IMR-90 (cell line): ENCODE data around the gene PTPMT1. TPM values are rescaled to one million over a fixed set of nuclear protein-coding genes. Genes with fewer than 3 reads are reported as not detected.

Experiments used
- ATAC-seq: fragments of 200-7000 bp; cut with Tn5 transposase; 2 replicates; pipeline ENCODE4 v1.9.1; 2020; ENCODE audit warnings: low read depth, mild to moderate bottlenecking, moderate library complexity
- BruUV-seq: library from RNA; stranded (reverse); fragments of 400-500 nt; replicated peaks from 2 replicates; lab custom pipeline; 2021; lab: Mats Ljungman, UMichigan
- CTCF ChIA-PET: fragments of 300-600 bp; formaldehyde crosslinking; extraction: SDS; loops from one replicate; lab custom pipeline; 2021; ENCODE audit warnings: antibody characterized with exemption; lab: Yijun Ruan, JAX
- POLR2A ChIA-PET: fragments of 300-600 bp; sonication (Branson Sonifier 250); formaldehyde crosslinking; loops from one replicate; lab custom pipeline; 2022; ENCODE audit warnings: antibody characterized with exemption; ENCODE audit not compliant: unreplicated experiment; lab: Charles Lee
- DNase-seq: peaks from one replicate; pipeline ENCODE4 v3.0.0; 2013
- H2AFZ ChIP-seq: replicated peaks from 2 replicates; pipeline ENCODE3; 2013; ENCODE audit warnings: low read length, mild to moderate bottlenecking; ENCODE audit not compliant: poor library complexity
- H2AK5ac ChIP-seq: 2 replicates; pipeline ENCODE4 v1.6.1; 2013; ENCODE audit warnings: low read depth, low read length, inconsistent platforms
- H2AK9ac ChIP-seq: replicated peaks from 2 replicates; pipeline ENCODE3; 2013; ENCODE audit warnings: mild to moderate bottlenecking, low read depth, low read length, moderate library complexity; ENCODE audit not compliant: poor library complexity
- H2BK120ac ChIP-seq: 2 replicates; pipeline ENCODE4 v1.6.1; 2013; ENCODE audit warnings: low read depth, low read length, inconsistent platforms
- H2BK15ac ChIP-seq: 3 replicates; pipeline ENCODE4 v1.6.1; 2013; ENCODE audit warnings: low read depth, low read length, inconsistent platforms
- H2BK20ac ChIP-seq: 2 replicates; pipeline ENCODE4 v1.6.1; 2013; ENCODE audit warnings: low read depth, mild to moderate bottlenecking, inconsistent platforms, low read length, moderate library complexity
- H2BK5ac ChIP-seq: 2 replicates; pipeline ENCODE4 v1.6.1; 2013; ENCODE audit warnings: mild to moderate bottlenecking, low read depth, low read length, inconsistent platforms; ENCODE audit not compliant: poor library complexity, severe bottlenecking
- H3K14ac ChIP-seq: replicated peaks from 2 replicates; pipeline ENCODE4 v1.6.1; 2013; ENCODE audit warnings: low read depth, low read length, inconsistent platforms
- H3K18ac ChIP-seq: 2 replicates; pipeline ENCODE4 v1.6.1; 2013; ENCODE audit warnings: low read depth, low read length, control low read depth
- H3K23ac ChIP-seq: 2 replicates; pipeline ENCODE4 v1.6.1; 2013; ENCODE audit warnings: low read depth, low read length, inconsistent platforms
- H3K27ac ChIP-seq: 2 replicates; pipeline ENCODE4 v1.5.1; 2013; ENCODE audit warnings: mild to moderate bottlenecking, control low read depth, low read length; ENCODE audit not compliant: insufficient read depth
- H3K27me3 ChIP-seq: 2 replicates; pipeline ENCODE4 v1.6.1; 2013; ENCODE audit warnings: low read length; ENCODE audit not compliant: control insufficient read depth, insufficient read depth
- H3K36me3 ChIP-seq: 2 replicates; pipeline ENCODE4 v1.6.1; 2013; ENCODE audit warnings: low read length, mixed read lengths; ENCODE audit not compliant: control insufficient read depth, insufficient read depth
- H3K4ac ChIP-seq: 2 replicates; pipeline ENCODE4 v1.6.1; 2013; ENCODE audit warnings: low read depth, low read length, inconsistent platforms
- H3K4me1 ChIP-seq: 2 replicates; pipeline ENCODE4 v1.6.1; 2013; ENCODE audit warnings: low read length, mixed read lengths; ENCODE audit not compliant: control insufficient read depth, insufficient read depth
- H3K4me2 ChIP-seq: 2 replicates; pipeline ENCODE4 v1.6.1; 2013; ENCODE audit warnings: low read depth, mild to moderate bottlenecking, control low read depth, low read length, moderate library complexity
- H3K4me3 ChIP-seq: 2 replicates; pipeline ENCODE4 v1.5.1; 2013; ENCODE audit warnings: low read depth, mild to moderate bottlenecking, control low read depth, low read length, moderate library complexity; ENCODE audit not compliant: insufficient read depth
- H3K56ac ChIP-seq: 2 replicates; pipeline ENCODE4 v1.6.1; 2013; ENCODE audit warnings: low read length, inconsistent platforms; ENCODE audit not compliant: insufficient read depth; ENCODE audit errors: extremely low read depth
- H3K79me1 ChIP-seq, 2 experiments: 2 replicates each; pipeline ENCODE4 v1.6.1; 2013; ENCODE audit warnings: low read length in 2 of 2, inconsistent platforms in 1 of 2, low read depth in 1 of 2
- H3K9ac ChIP-seq: 2 replicates; pipeline ENCODE4 v1.6.1; 2013; ENCODE audit warnings: low read depth, low read length, control low read depth
- H3K9me1 ChIP-seq: 2 replicates; pipeline ENCODE4 v1.6.1; 2013; ENCODE audit warnings: low read length, inconsistent platforms; ENCODE audit not compliant: insufficient read depth
- H3K9me3 ChIP-seq: 2 replicates; pipeline ENCODE4 v1.6.1; 2013; ENCODE audit warnings: low read length; ENCODE audit not compliant: control insufficient read depth, insufficient read depth
- H4K20me1 ChIP-seq: 2 replicates; pipeline ENCODE4 v1.6.1; 2013; ENCODE audit warnings: low read length, inconsistent platforms; ENCODE audit not compliant: insufficient read depth
- H4K5ac ChIP-seq: 2 replicates; pipeline ENCODE4 v1.6.1; 2013; ENCODE audit warnings: mild to moderate bottlenecking, low read depth, low read length, control low read depth
- H4K8ac ChIP-seq, 2 experiments: 2 replicates each; pipeline ENCODE4 v1.6.1; 2013; ENCODE audit warnings: low read depth in 2 of 2, low read length in 2 of 2, control low read depth in 1 of 2, inconsistent platforms in 1 of 2
- H4K91ac ChIP-seq: 2 replicates; pipeline ENCODE4 v1.6.1; 2013; ENCODE audit warnings: low read depth, low read length, inconsistent platforms; ENCODE audit not compliant: insufficient read depth
- BHLHE40 ChIP-seq: fragments of 150-350 bp; IDR thresholded peaks from 2 replicates; pipeline ENCODE4 v1.6.1; 2016; ENCODE audit warnings: mild to moderate bottlenecking, low read depth, low read length
- CEBPB ChIP-seq: IDR thresholded peaks from 2 replicates; pipeline ENCODE4 v1.6.1; 2012; ENCODE audit warnings: low read depth, low read length, improper control_type of control experiment
- CHD1 ChIP-seq: IDR thresholded peaks from 2 replicates; pipeline ENCODE4 v1.6.1; 2012; ENCODE audit warnings: low read depth, low read length, improper control_type of control experiment
- ELK1 ChIP-seq: fragments of 150-350 bp; IDR thresholded peaks from 2 replicates; pipeline ENCODE4 v1.6.1; 2016; ENCODE audit warnings: low read depth, mild to moderate bottlenecking, low read length, moderate library complexity, borderline replicate concordance
- FOS ChIP-seq: fragments of 150-350 bp; IDR thresholded peaks from 2 replicates; pipeline ENCODE4 v1.6.1; 2016; ENCODE audit warnings: low read depth, low read length
- MAFK ChIP-seq: IDR thresholded peaks from 2 replicates; pipeline ENCODE4 v1.6.1; 2012; ENCODE audit warnings: low read depth, low read length, improper control_type of control experiment
- MAZ ChIP-seq: IDR thresholded peaks from 2 replicates; pipeline ENCODE4 v1.6.1; 2012; ENCODE audit warnings: low read depth, mild to moderate bottlenecking, low read length, improper control_type of control experiment, moderate library complexity, borderline replicate concordance
- MXI1 ChIP-seq: IDR thresholded peaks from 2 replicates; pipeline ENCODE4 v1.6.1; 2012; ENCODE audit warnings: low read depth, mild to moderate bottlenecking, low read length, moderate library complexity, borderline replicate concordance
- NFE2L2 ChIP-seq: fragments of 150-350 bp; IDR thresholded peaks from 2 replicates; pipeline ENCODE4 v1.6.1; 2016; ENCODE audit warnings: low read depth, mild to moderate bottlenecking, low read length
- POLR2A ChIP-seq: IDR thresholded peaks from 2 replicates; pipeline ENCODE4 v1.6.1; 2012; ENCODE audit warnings: mild to moderate bottlenecking, low read depth, low read length
- RAD21 ChIP-seq: IDR thresholded peaks from 2 replicates; pipeline ENCODE4 v1.6.1; 2012; ENCODE audit warnings: low read length, improper control_type of control experiment
- RCOR1 ChIP-seq: IDR thresholded peaks from 2 replicates; pipeline ENCODE4 v1.6.1; 2012; ENCODE audit warnings: mild to moderate bottlenecking, low read length, improper control_type of control experiment; ENCODE audit not compliant: insufficient replicate concordance
- RFX5 ChIP-seq: IDR thresholded peaks from 2 replicates; pipeline ENCODE4 v1.8.0; 2012; ENCODE audit warnings: low read depth, mild to moderate bottlenecking, low read length, moderate library complexity
- SMC3 ChIP-seq: fragments of 150-350 bp; IDR thresholded peaks from 2 replicates; pipeline ENCODE4 v1.6.1; 2016; ENCODE audit warnings: low read depth, mild to moderate bottlenecking, antibody characterized with exemption, low read length, moderate library complexity
- USF2 ChIP-seq: fragments of 150-350 bp; IDR thresholded peaks from 2 replicates; pipeline ENCODE4 v1.6.1; 2017; ENCODE audit warnings: mild to moderate bottlenecking, antibody characterized with exemption, low read length, low read depth
- WGBS, 2 experiments: methylation state at CpG; one replicate each; pipeline versions ENCODE4 v1.1.5 to v1.1.7; 2013; ENCODE audit warnings: missing lambda C conversion rate in 2 of 2; ENCODE audit not compliant: insufficient read length in 1 of 2; ENCODE audit errors: extremely low coverage in 2 of 2; 5-methylcytosine and 5-hydroxymethylcytosine counted together
- dilution Hi-C: fragments of 300-500 bp; cut with HindIII; formaldehyde crosslinking; loops from one replicate; pipeline ENCODE4 v1.14.3; 2018; ENCODE audit warnings: low sequenced_read_pairs; ENCODE audit not compliant: unreplicated experiment
- in situ Hi-C: fragments of 300-500 bp; cut with MboI; formaldehyde crosslinking; loops from 3 replicates; pipeline ENCODE4 v1.14.3; 2019; ENCODE audit warnings: low sequenced_read_pairs, inconsistent platforms, mixed read lengths
- intact Hi-C: fragments of 100-400 bp; cut with micrococcal nuclease; formaldehyde crosslinking; loops from 2 replicates; pipeline ENCODE4 v1.10.0; 2022
- polyA plus RNA-seq, 3 experiments: library from polyadenylated mRNA; depleted of rRNA; stranded (reverse); fragments of >200 nt; gene quantifications; 2 replicates each; pipeline ENCODE4 v1.2.3, GENCODE V29; 2012; ENCODE audit warnings: low replicate concordance in 1 of 3
- total RNA-seq: library from RNA; depleted of rRNA; stranded (reverse); fragments of >200 nt; gene quantifications from 2 replicates; pipeline ENCODE4 v1.2.3, GENCODE V29; 2012
- TF ChIP-seq, protein P1 (sequence below): conservative IDR thresholded peaks from 2 replicates; pipeline ENCODE4 v1.5.1; 2012; ENCODE audit warnings: mild to moderate bottlenecking, low read depth, low read length, improper control_type of control experiment

PTPMT1 gene
- total and polyA plus RNA-seq, 2 of the 4 experiments (the other 2 are of a cell fraction), result 51.6 to 55.0 TPM

- POLR2A ChIA-PET, result interaction anchor here (0.6 kb wide), 1 partner anchor 54 kb away, joined by 3 read pairs; no protein-coding TSS in a partner anchor
- H3K27me3 ChIP-seq, result no peaks in the 10 kb centered on the region
- H3K27ac ChIP-seq, result no peak overlapping the region
- intact Hi-C loops, result loop anchor here (1.0 kb wide), 1 partner anchor 54 kb away; the partner anchor contains the start of gene CELF1
- CTCF ChIA-PET, result interaction anchor here (0.5 to 2.7 kb wide), 2 partner anchors 10 to 220 kb away, joined by 3 to 9 read pairs; no protein-coding TSS in a partner anchor
- H3K9me3 ChIP-seq, result no peaks in the 10 kb centered on the region
- peaks cover 7% of the 10 kb centered on the region; the same call in 1 of the 2 replicates for H4K20me1 ChIP-seq
- peaks cover 8% of the 10 kb centered on the region for H3K4me1 ChIP-seq
- peaks cover 4% of the 10 kb centered on the region; the same call in 1 of the 2 replicates for H3K36me3 ChIP-seq
- H3K9ac ChIP-seq, result no peak overlapping the region
- H3K4me3 ChIP-seq, result no peak overlapping the region
- peaks cover 6% of the 10 kb centered on the region for H3K9me1 ChIP-seq
- H4K8ac ChIP-seq, result no peak overlapping the region
- in situ Hi-C loops, result no loop called here
- TF ChIP-seq MAFK, result peak; percentile 40; the same call in 1 of the 2 replicates
- TF ChIP-seq USF2, result no peak
- TF ChIP-seq RFX5, result no peak
- no peak for TF ChIP-seq ELK1
- TF ChIP-seq CHD1, result no peak
- TF ChIP-seq CEBPB, result no peak
- no peak for TF ChIP-seq SMC3
- no peak for TF ChIP-seq POLR2A
- no peak for TF ChIP-seq RCOR1
- TF ChIP-seq MXI1, result peak; percentile 76
- no peak for TF ChIP-seq MAZ
- TF ChIP-seq, protein P1, sequence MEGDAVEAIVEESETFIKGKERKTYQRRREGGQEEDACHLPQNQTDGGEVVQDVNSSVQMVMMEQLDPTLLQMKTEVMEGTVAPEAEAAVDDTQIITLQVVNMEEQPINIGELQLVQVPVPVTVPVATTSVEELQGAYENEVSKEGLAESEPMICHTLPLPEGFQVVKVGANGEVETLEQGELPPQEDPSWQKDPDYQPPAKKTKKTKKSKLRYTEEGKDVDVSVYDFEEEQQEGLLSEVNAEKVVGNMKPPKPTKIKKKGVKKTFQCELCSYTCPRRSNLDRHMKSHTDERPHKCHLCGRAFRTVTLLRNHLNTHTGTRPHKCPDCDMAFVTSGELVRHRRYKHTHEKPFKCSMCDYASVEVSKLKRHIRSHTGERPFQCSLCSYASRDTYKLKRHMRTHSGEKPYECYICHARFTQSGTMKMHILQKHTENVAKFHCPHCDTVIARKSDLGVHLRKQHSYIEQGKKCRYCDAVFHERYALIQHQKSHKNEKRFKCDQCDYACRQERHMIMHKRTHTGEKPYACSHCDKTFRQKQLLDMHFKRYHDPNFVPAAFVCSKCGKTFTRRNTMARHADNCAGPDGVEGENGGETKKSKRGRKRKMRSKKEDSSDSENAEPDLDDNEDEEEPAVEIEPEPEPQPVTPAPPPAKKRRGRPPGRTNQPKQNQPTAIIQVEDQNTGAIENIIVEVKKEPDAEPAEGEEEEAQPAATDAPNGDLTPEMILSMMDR, result no peak
- TF ChIP-seq FOS, result peak; percentile 68
- TF ChIP-seq RAD21, result peak; percentile 24; the same call in 1 of the 2 replicates
- TF ChIP-seq BHLHE40, result peak; percentile 29; the same call in 1 of the 2 replicates
- TF ChIP-seq NFE2L2, result no peak
- no peaks in the 10 kb centered on the region for H3K79me1 ChIP-seq
- no peak overlapping the region for H3K23ac ChIP-seq
- ATAC-seq, result peak; percentile 97
- no peak overlapping the region for H2BK120ac ChIP-seq
- no peak overlapping the region for H2BK15ac ChIP-seq
- peak; percentile 96 for DNase-seq
- H3K4ac ChIP-seq, result 0 out of 2 replicates have a peak overlapping the region, but pooled peaks have one; percentile 26
- H2AK5ac ChIP-seq, result no peak overlapping the region
- no peak overlapping the region for H4K91ac ChIP-seq
- H3K14ac ChIP-seq, result peak overlapping the region; percentile 49; the same call in 1 of the 2 replicates
- H2BK20ac ChIP-seq, result no peak overlapping the region
- H3K56ac ChIP-seq, result no peak overlapping the region
- WGBS, 2 experiments, result no CpG with 5 or more reads among the region's 7 CpGs
- no peak overlapping the region for H4K5ac ChIP-seq
- dilution Hi-C loops, result no loop called here
- H2BK5ac ChIP-seq, result no peak overlapping the region
- no peak overlapping the region for H2AK9ac ChIP-seq
- H3K18ac ChIP-seq, result no peak overlapping the region
- BruUV-seq, result no TSS peak
- H3K4me2 ChIP-seq, result no peak overlapping the region
- H2AFZ ChIP-seq, result peak overlapping the region; percentile 29
These were observed 42.0 kb downstream of the PTPMT1 start for GRCh38 chr11:47607380-47607779.
